ENCODE measurements around the gene ADGRA3. TPM values are rescaled to one million over a fixed set of nuclear protein-coding genes. Genes with fewer than 3 reads are reported as not detected.

ADGRA3 gene
- total and polyA plus RNA-seq, 2 experiments from 2014 or later = 16.2 to 73.9 TPM

DNA sequence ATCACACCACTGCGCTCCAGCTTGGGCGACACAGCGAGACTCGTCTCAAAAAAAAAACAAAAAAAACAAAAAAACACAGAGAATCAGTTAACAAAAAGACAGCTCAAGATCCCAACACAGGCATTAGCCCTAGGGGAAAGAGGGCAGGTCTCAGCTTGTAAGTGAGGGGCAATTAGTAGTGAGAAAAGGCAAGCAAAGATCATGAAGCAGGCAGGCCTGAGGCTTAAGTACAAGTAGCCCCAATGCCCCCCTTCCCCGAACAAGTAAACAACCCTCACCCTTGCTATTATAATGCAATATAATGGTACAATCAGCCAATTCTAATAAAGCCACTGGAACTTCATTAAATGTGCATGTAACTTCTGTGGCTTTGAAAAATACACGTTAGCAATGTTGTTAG lies 17.0 kb downstream of the ADGRA3 start:
- Mint-ChIP-seq H3K27me3 (ENCODE audit: insufficient read depth, low read depth, poor library complexity) (no peaks in the 10 kb centered on the region), H3K4me1 (peaks cover 12% of the 10 kb centered on the region; the same call in 2 of the 3 replicates), H3K9me3 (no peaks in the 10 kb centered on the region; the same call in 2 of the 3 replicates), H3K36me3 (ENCODE audit: low read depth) (peaks cover 4% of the 10 kb centered on the region; the same call in 1 of the 3 replicates), H3K27ac (0 out of 2 replicates have a peak overlapping the region, but pooled peaks have one; percentile 69), H3K4me3 (no peak overlapping the region)
- Histone ChIP-seq H3K4me1 (ENCODE audit: insufficient read depth) (no peaks in the 10 kb centered on the region; the same call in none of the 2 replicates), H3K27me3 (ENCODE audit: insufficient read depth) (no peaks in the 10 kb centered on the region), H3K4me3 (no peak overlapping the region), H2AFZ (no peak overlapping the region), H3K9me2 (ENCODE audit: insufficient read depth) (no peaks in the 10 kb centered on the region), H3K36me3 (ENCODE audit: insufficient read depth) (no peaks in the 10 kb centered on the region), H4K20me1 (replicated peaks; ENCODE audit: insufficient read depth) (peaks cover 18% of the 10 kb centered on the region), H3F3A (replicated peaks; ENCODE audit: low read depth) (no peaks in the 10 kb centered on the region), H3K79me2 (replicated peaks; ENCODE audit: insufficient read depth) (no peaks in the 10 kb centered on the region), H3K27ac (ENCODE audit: low read depth) (peak overlapping the region; percentile 57), H3K4me2 (peak overlapping the region; percentile 55)
- ATAC-seq (peak; percentile 65), DNase-seq (ENCODE audit: low spot score) (no peak)
- TF ChIP-seq, protein P1, sequence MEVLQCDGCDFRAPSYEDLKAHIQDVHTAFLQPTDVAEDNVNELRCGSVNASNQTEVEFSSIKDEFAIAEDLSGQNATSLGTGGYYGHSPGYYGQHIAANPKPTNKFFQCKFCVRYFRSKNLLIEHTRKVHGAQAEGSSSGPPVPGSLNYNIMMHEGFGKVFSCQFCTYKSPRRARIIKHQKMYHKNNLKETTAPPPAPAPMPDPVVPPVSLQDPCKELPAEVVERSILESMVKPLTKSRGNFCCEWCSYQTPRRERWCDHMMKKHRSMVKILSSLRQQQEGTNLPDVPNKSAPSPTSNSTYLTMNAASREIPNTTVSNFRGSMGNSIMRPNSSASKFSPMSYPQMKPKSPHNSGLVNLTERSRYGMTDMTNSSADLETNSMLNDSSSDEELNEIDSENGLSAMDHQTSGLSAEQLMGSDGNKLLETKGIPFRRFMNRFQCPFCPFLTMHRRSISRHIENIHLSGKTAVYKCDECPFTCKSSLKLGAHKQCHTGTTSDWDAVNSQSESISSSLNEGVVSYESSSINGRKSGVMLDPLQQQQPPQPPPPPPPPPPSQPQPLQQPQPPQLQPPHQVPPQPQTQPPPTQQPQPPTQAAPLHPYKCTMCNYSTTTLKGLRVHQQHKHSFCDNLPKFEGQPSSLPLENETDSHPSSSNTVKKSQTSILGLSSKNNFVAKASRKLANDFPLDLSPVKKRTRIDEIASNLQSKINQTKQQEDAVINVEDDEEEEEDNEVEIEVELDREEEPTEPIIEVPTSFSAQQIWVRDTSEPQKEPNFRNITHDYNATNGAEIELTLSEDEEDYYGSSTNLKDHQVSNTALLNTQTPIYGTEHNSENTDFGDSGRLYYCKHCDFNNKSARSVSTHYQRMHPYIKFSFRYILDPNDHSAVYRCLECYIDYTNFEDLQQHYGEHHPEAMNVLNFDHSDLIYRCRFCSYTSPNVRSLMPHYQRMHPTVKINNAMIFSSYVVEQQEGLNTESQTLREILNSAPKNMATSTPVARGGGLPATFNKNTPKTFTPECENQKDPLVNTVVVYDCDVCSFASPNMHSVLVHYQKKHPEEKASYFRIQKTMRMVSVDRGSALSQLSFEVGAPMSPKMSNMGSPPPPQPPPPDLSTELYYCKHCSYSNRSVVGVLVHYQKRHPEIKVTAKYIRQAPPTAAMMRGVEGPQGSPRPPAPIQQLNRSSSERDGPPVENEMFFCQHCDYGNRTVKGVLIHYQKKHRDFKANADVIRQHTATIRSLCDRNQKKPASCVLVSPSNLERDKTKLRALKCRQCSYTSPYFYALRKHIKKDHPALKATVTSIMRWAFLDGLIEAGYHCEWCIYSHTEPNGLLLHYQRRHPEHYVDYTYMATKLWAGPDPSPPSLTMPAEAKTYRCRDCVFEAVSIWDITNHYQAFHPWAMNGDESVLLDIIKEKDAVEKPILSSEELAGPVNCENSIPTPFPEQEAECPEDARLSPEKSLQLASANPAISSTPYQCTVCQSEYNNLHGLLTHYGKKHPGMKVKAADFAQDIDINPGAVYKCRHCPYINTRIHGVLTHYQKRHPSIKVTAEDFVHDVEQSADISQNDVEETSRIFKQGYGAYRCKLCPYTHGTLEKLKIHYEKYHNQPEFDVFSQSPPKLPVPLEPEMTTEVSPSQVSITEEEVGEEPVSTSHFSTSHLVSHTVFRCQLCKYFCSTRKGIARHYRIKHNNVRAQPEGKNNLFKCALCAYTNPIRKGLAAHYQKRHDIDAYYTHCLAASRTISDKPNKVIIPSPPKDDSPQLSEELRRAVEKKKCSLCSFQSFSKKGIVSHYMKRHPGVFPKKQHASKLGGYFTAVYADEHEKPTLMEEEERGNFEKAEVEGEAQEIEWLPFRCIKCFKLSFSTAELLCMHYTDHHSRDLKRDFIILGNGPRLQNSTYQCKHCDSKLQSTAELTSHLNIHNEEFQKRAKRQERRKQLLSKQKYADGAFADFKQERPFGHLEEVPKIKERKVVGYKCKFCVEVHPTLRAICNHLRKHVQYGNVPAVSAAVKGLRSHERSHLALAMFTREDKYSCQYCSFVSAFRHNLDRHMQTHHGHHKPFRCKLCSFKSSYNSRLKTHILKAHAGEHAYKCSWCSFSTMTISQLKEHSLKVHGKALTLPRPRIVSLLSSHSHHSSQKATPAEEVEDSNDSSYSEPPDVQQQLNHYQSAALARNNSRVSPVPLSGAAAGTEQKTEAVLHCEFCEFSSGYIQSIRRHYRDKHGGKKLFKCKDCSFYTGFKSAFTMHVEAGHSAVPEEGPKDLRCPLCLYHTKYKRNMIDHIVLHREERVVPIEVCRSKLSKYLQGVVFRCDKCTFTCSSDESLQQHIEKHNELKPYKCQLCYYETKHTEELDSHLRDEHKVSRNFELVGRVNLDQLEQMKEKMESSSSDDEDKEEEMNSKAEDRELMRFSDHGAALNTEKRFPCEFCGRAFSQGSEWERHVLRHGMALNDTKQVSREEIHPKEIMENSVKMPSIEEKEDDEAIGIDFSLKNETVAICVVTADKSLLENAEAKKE (CRISPR knock-in tag; IDR thresholded peaks at IDR 0.05) = no peak
- TF ChIP-seq EZH2phosphoT487 (IDR thresholded peaks at IDR 0.05; ENCODE audit: unreplicated experiment) (no peak), JUNB (IDR thresholded peaks at IDR 0.05; ENCODE audit: unreplicated experiment) (no peak), NANOG (IDR thresholded peaks at IDR 0.05; ENCODE audit: borderline replicate concordance) (no peak)
- TF ChIP-seq, protein P2, sequence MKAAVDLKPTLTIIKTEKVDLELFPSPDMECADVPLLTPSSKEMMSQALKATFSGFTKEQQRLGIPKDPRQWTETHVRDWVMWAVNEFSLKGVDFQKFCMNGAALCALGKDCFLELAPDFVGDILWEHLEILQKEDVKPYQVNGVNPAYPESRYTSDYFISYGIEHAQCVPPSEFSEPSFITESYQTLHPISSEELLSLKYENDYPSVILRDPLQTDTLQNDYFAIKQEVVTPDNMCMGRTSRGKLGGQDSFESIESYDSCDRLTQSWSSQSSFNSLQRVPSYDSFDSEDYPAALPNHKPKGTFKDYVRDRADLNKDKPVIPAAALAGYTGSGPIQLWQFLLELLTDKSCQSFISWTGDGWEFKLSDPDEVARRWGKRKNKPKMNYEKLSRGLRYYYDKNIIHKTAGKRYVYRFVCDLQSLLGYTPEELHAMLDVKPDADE (IDR thresholded peaks at IDR 0.05) = no peak
- TF ChIP-seq, protein P3, sequence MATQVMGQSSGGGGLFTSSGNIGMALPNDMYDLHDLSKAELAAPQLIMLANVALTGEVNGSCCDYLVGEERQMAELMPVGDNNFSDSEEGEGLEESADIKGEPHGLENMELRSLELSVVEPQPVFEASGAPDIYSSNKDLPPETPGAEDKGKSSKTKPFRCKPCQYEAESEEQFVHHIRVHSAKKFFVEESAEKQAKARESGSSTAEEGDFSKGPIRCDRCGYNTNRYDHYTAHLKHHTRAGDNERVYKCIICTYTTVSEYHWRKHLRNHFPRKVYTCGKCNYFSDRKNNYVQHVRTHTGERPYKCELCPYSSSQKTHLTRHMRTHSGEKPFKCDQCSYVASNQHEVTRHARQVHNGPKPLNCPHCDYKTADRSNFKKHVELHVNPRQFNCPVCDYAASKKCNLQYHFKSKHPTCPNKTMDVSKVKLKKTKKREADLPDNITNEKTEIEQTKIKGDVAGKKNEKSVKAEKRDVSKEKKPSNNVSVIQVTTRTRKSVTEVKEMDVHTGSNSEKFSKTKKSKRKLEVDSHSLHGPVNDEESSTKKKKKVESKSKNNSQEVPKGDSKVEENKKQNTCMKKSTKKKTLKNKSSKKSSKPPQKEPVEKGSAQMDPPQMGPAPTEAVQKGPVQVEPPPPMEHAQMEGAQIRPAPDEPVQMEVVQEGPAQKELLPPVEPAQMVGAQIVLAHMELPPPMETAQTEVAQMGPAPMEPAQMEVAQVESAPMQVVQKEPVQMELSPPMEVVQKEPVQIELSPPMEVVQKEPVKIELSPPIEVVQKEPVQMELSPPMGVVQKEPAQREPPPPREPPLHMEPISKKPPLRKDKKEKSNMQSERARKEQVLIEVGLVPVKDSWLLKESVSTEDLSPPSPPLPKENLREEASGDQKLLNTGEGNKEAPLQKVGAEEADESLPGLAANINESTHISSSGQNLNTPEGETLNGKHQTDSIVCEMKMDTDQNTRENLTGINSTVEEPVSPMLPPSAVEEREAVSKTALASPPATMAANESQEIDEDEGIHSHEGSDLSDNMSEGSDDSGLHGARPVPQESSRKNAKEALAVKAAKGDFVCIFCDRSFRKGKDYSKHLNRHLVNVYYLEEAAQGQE (IDR thresholded peaks at IDR 0.05; ENCODE audit: unreplicated experiment) = no peak
- TF ChIP-seq, protein P4, sequence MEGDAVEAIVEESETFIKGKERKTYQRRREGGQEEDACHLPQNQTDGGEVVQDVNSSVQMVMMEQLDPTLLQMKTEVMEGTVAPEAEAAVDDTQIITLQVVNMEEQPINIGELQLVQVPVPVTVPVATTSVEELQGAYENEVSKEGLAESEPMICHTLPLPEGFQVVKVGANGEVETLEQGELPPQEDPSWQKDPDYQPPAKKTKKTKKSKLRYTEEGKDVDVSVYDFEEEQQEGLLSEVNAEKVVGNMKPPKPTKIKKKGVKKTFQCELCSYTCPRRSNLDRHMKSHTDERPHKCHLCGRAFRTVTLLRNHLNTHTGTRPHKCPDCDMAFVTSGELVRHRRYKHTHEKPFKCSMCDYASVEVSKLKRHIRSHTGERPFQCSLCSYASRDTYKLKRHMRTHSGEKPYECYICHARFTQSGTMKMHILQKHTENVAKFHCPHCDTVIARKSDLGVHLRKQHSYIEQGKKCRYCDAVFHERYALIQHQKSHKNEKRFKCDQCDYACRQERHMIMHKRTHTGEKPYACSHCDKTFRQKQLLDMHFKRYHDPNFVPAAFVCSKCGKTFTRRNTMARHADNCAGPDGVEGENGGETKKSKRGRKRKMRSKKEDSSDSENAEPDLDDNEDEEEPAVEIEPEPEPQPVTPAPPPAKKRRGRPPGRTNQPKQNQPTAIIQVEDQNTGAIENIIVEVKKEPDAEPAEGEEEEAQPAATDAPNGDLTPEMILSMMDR (conservative IDR thresholded peaks at IDR 0.05; ENCODE audit: low read depth in 2 of 2) = no peak

All from GM23338 (cell line).